WERI-Rb-1 (cell line): Measurements from ENCODE around the gene GPRIN3.

Experiments
- DNase-seq: peaks from one replicate; pipeline ENCODE4 v3.0.0-alpha.2; 2020
- H3K27ac ChIP-seq: fragments of 250-450 bp; sonication (Bioruptor Pico); 2 replicates; pipeline ENCODE4 v1.5.1; 2020; ENCODE audit warnings: mild to moderate bottlenecking, moderate library complexity
- H3K27me3 ChIP-seq: fragments of 250-450 bp; sonication (Bioruptor Pico); 2 replicates; pipeline ENCODE4 v1.5.1; 2021; ENCODE audit warnings: mild to moderate bottlenecking, low read depth, moderate library complexity; ENCODE audit not compliant: insufficient read depth, severe bottlenecking
- H3K36me3 ChIP-seq: fragments of 250-450 bp; sonication (Bioruptor Pico); 2 replicates; pipeline ENCODE4 v1.5.1; 2020; ENCODE audit warnings: mild to moderate bottlenecking, moderate library complexity
- H3K4me3 ChIP-seq: 2 replicates; pipeline ENCODE4 v1.5.1; 2011; ENCODE audit warnings: low read depth, mild to moderate bottlenecking, control low read depth, low read length
- H3K9me3 ChIP-seq: fragments of 250-450 bp; sonication (Bioruptor Pico); 2 replicates; pipeline ENCODE4 v1.5.1; 2021; ENCODE audit warnings: mild to moderate bottlenecking, moderate library complexity; ENCODE audit not compliant: severe bottlenecking
- CTCF ChIP-seq: IDR thresholded peaks from 2 replicates; pipeline ENCODE4 v1.5.1; 2011; ENCODE audit warnings: low read depth, mild to moderate bottlenecking, control low read depth, inconsistent platforms, low read length

GPRIN3 gene

GRCh38 chr4:89322671-89323070 lies 15.1 kb upstream of the GPRIN3 start:
- no peaks in the 10 kb centered on the region for H3K9me3 ChIP-seq
- no peaks in the 10 kb centered on the region for H3K36me3 ChIP-seq
- no peak overlapping the region for H3K27ac ChIP-seq
- no peak overlapping the region for H3K4me3 ChIP-seq
- no peaks in the 10 kb centered on the region for H3K27me3 ChIP-seq
- no peak for TF ChIP-seq CTCF
- no peak for DNase-seq

- no peaks in the 10 kb centered on the region for H3K36me3 ChIP-seq
- no peak for DNase-seq
- no peaks in the 10 kb centered on the region for H3K27me3 ChIP-seq
- H3K27ac ChIP-seq: no peak overlapping the region
- H3K4me3 ChIP-seq: no peak overlapping the region
- no peak for TF ChIP-seq CTCF
- H3K9me3 ChIP-seq: no peaks in the 10 kb centered on the region
Measured at GRCh38 chr4:89319756-89320155, 12.2 kb upstream of the GPRIN3 start.

- Histone ChIP-seq H3K27me3 (no peaks in the 10 kb centered on the region), H3K36me3 (no peaks in the 10 kb centered on the region), H3K27ac (no peak overlapping the region), H3K9me3 (no peaks in the 10 kb centered on the region), H3K4me3 (no peak overlapping the region)
- TF ChIP-seq CTCF: no peak
- DNase-seq: no peak
Measured at GRCh38 chr4:89316931-89317366, 9.3 kb upstream of the GPRIN3 start.

GRCh38 chr4:89316211-89316610 lies 8.6 kb upstream of the GPRIN3 start:
- H3K9me3 ChIP-seq: no peaks in the 10 kb centered on the region
- no peak for TF ChIP-seq CTCF
- no peak overlapping the region for H3K27ac ChIP-seq
- no peak overlapping the region for H3K4me3 ChIP-seq
- no peaks in the 10 kb centered on the region for H3K36me3 ChIP-seq
- no peaks in the 10 kb centered on the region for H3K27me3 ChIP-seq
- no peak for DNase-seq

GRCh38 chr4:89314291-89314690 lies 6.7 kb upstream of the GPRIN3 start:
- Histone ChIP-seq H3K27me3 (no peaks in the 10 kb centered on the region), H3K4me3 (no peak overlapping the region), H3K27ac (no peak overlapping the region), H3K9me3 (no peaks in the 10 kb centered on the region), H3K36me3 (no peaks in the 10 kb centered on the region)
- no peak for TF ChIP-seq CTCF
- DNase-seq: no peak

GRCh38 chr4:89312066-89312465 lies 4.5 kb upstream of the GPRIN3 start:
- H3K9me3 ChIP-seq: no peaks in the 10 kb centered on the region
- H3K27ac ChIP-seq: peak overlapping the region; percentile 49
- H3K27me3 ChIP-seq: no peaks in the 10 kb centered on the region
- H3K36me3 ChIP-seq: peaks cover 2% of the 10 kb centered on the region; the same call in 1 of the 2 replicates
- no peak for DNase-seq
- no peak overlapping the region for H3K4me3 ChIP-seq
- TF ChIP-seq CTCF: no peak
